Fibroblast of lung (primary cell): ENCODE data around the gene ANKH. TPM values are rescaled to one million over a fixed set of nuclear protein-coding genes. Genes with fewer than 3 reads are reported as not detected.

ENCODE experiments used
- DNase-seq, 2 donors: peaks; one replicate each; pipeline versions ENCODE4 v3.0.0 to v3.0.0-alpha.2; 2010; ENCODE audit warnings: low read depth in 2 of 2
- H2AFZ ChIP-seq: 2 replicates; pipeline ENCODE4 v1.5.1; 2012; ENCODE audit warnings: low read length, control low read depth, inconsistent platforms
- H3K27ac ChIP-seq: 2 replicates; pipeline ENCODE4 v1.5.1; 2011; ENCODE audit warnings: low read length, control low read depth; ENCODE audit not compliant: insufficient read depth
- H3K27me3 ChIP-seq: 2 replicates; pipeline ENCODE4 v1.5.1; 2011; ENCODE audit warnings: mild to moderate bottlenecking, low read length; ENCODE audit not compliant: control insufficient read depth, insufficient read depth
- H3K36me3 ChIP-seq: 2 replicates; pipeline ENCODE4 v1.5.1; 2011; ENCODE audit warnings: low read length; ENCODE audit not compliant: control insufficient read depth, insufficient read depth
- H3K4me1 ChIP-seq: 2 replicates; pipeline ENCODE4 v1.5.1; 2011; ENCODE audit warnings: low read length; ENCODE audit not compliant: control insufficient read depth, insufficient read depth; ENCODE audit errors: extremely low read depth
- H3K4me2 ChIP-seq: 2 replicates; pipeline ENCODE4 v1.5.1; 2011; ENCODE audit warnings: low read length, control low read depth; ENCODE audit not compliant: insufficient read depth; ENCODE audit errors: extremely low read depth
- H3K4me3 ChIP-seq, 4 experiments: fragments of 200-600 bp in 1 of 4; sonication (generic) in 1 of 4; replicated peaks in 1 of 4; 2 replicates each; pipeline ENCODE4 v1.5.1; 2011 to 2016; ENCODE audit warnings: low read length in 4 of 4, low read depth in 3 of 4, mild to moderate bottlenecking in 3 of 4, control low read depth in 2 of 4, inconsistent platforms in 1 of 4, mixed read lengths in 1 of 4; ENCODE audit not compliant: insufficient read depth in 1 of 4; ENCODE audit errors: control extremely low read depth in 1 of 4
- H3K79me2 ChIP-seq: 2 replicates; pipeline ENCODE4 v1.5.1; 2012; ENCODE audit warnings: mild to moderate bottlenecking, low read length, inconsistent platforms; ENCODE audit not compliant: control insufficient read depth, insufficient read depth
- H3K9ac ChIP-seq: 2 replicates; pipeline ENCODE4 v1.5.1; 2011; ENCODE audit warnings: mild to moderate bottlenecking, low read length, control low read depth; ENCODE audit not compliant: insufficient read depth
- H3K9me3 ChIP-seq: 2 replicates; pipeline ENCODE4 v1.5.1; 2012; ENCODE audit warnings: low read depth, low read length; ENCODE audit not compliant: control insufficient read depth, insufficient read depth
- H4K20me1 ChIP-seq: 2 replicates; pipeline ENCODE4 v1.5.1; 2011; ENCODE audit warnings: low read length; ENCODE audit not compliant: control insufficient read depth, insufficient read depth; ENCODE audit errors: extremely low read depth
- CTCF ChIP-seq, 2 donors: IDR thresholded peaks in 1 of 2; conservative IDR thresholded peaks in 1 of 2; 1 replicate in 1 of 2; 2 replicates in 1 of 2; pipeline ENCODE4 v1.5.1; 2011 to 2012; ENCODE audit warnings: low read length in 2 of 2, control low read depth in 1 of 2, inconsistent platforms in 1 of 2, low read depth in 1 of 2, mild to moderate bottlenecking in 1 of 2
- EZH2 ChIP-seq: IDR thresholded peaks from 2 replicates; pipeline ENCODE4 v1.5.1; 2012; ENCODE audit warnings: low read length, control low read depth, mild to moderate bottlenecking; ENCODE audit errors: missing control alignments
- polyA plus RNA-seq, 2 donors: library from polyadenylated mRNA; depleted of rRNA in 1 of 2; stranded (reverse) in 1 of 2; unstranded in 1 of 2; fragments of >200 nt; gene quantifications; 2 replicates each; pipeline ENCODE4 v1.2.1, GENCODE V29; 2011 to 2012; ENCODE audit warnings: missing spikeins in 1 of 2
- total RNA-seq: library from RNA; depleted of rRNA; stranded (reverse); fragments of >200 nt; gene quantifications from 2 replicates; pipeline ENCODE4 v1.2.1, GENCODE V29; 2014

ANKH gene
- total and polyA plus RNA-seq, 2 donors (not counting 1 experiment from before 2014, with no cell fraction given) = 5.8 to 10.9 TPM

- Histone ChIP-seq H3K36me3 (no peaks in the 10 kb centered on the region), H4K20me1 (no peaks in the 10 kb centered on the region), H3K27me3 (no peaks in the 10 kb centered on the region), H3K27ac (no peak overlapping the region), H3K9me3 (no peaks in the 10 kb centered on the region), H3K4me3 (no peak overlapping the region), H3K4me1 (no peaks in the 10 kb centered on the region), H3K9ac (no peak overlapping the region), H3K4me2 (no peak overlapping the region), H2AFZ (no peak overlapping the region), H3K79me2 (no peaks in the 10 kb centered on the region)
- DNase-seq = peak in 1 of 2 donors; percentile 12
- TF ChIP-seq EZH2 (no peak), CTCF (conservative IDR thresholded peaks at IDR 0.05 in 1 of 2, IDR thresholded peaks at IDR 0.05 in 1 of 2; ENCODE audit: low read depth in 1 of 2, low read length in 2 of 2) (no peak)
Measured at GRCh38 chr5:14753947-14754346, 117.6 kb downstream of the ANKH start.

GRCh38 chr5:14753292-14753691, 118.3 kb downstream of the ANKH start:
- Histone ChIP-seq H3K79me2 (no peaks in the 10 kb centered on the region), H3K4me1 (no peaks in the 10 kb centered on the region), H2AFZ (no peak overlapping the region), H3K36me3 (no peaks in the 10 kb centered on the region), H3K4me3 (no peak overlapping the region), H3K27ac (no peak overlapping the region), H4K20me1 (no peaks in the 10 kb centered on the region), H3K4me2 (no peak overlapping the region), H3K27me3 (no peaks in the 10 kb centered on the region), H3K9ac (no peak overlapping the region), H3K9me3 (no peaks in the 10 kb centered on the region)
- no peak for TF ChIP-seq CTCF (conservative IDR thresholded peaks at IDR 0.05 in 1 of 2, IDR thresholded peaks at IDR 0.05 in 1 of 2; ENCODE audit: low read depth in 1 of 2, low read length in 2 of 2)
- TF ChIP-seq EZH2 = no peak
- no peak for DNase-seq

DNA sequence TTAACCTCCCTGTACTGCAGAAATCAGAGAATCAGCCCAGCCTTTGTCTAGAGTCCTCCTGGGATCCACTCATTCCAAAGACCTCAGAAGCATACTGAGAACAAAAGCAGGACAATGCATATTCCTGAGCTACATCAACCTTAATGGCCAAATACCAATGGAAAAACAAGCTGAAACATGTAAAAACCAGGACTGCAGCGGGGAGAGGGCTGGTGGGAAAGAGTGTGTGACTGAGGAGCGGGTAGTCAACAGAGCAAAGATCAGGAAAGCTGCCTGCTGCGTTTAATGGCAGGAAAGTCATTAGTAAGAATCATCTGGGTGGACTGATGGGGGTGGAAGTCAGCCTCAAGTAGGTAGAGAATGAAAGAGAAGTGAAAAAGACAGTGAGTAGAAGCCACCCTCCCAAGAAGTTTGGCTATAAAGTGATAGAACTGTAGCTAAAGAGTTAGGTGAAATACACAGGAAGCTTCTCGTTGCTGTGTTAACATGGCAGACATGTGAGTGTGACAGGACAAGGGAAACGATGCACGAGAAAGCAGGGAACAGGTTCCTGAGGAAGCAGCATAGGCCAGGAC, 119.0 kb downstream of the ANKH start:
- no peak overlapping the region for H3K9ac ChIP-seq
- H3K36me3 ChIP-seq = no peaks in the 10 kb centered on the region
- H3K4me3 ChIP-seq = no peak overlapping the region
- no peaks in the 10 kb centered on the region for H4K20me1 ChIP-seq
- no peak overlapping the region for H2AFZ ChIP-seq
- H3K27ac ChIP-seq = no peak overlapping the region
- DNase-seq = no peak
- H3K79me2 ChIP-seq = no peaks in the 10 kb centered on the region
- H3K9me3 ChIP-seq = no peaks in the 10 kb centered on the region
- H3K4me2 ChIP-seq = no peak overlapping the region
- no peaks in the 10 kb centered on the region for H3K27me3 ChIP-seq
- no peaks in the 10 kb centered on the region for H3K4me1 ChIP-seq
- TF ChIP-seq EZH2 (no peak), CTCF (conservative IDR thresholded peaks at IDR 0.05 in 1 of 2, IDR thresholded peaks at IDR 0.05 in 1 of 2; ENCODE audit: low read depth in 1 of 2, low read length in 2 of 2) (no peak)
